OCI-LY7 (cell line): ENCODE data around the gene ATP6V0A1.

Experiments used
- EZH2phosphoT487 ChIP-seq: fragments of 200-600 bp; sonication (generic); IDR thresholded peaks from 2 replicates; pipeline ENCODE4 v1.6.1; 2018; ENCODE audit warnings: low read depth, borderline replicate concordance, mild to moderate bottlenecking, mixed run types, antibody characterized with exemption, low read length, moderate library complexity, mixed read lengths
- TF ChIP-seq, protein P1 (sequence below): fragments of 200-600 bp; sonication (generic); conservative IDR thresholded peaks from 2 replicates; pipeline ENCODE4 v1.5.1; 2014; ENCODE audit warnings: mild to moderate bottlenecking, antibody characterized with exemption, low read length, moderate library complexity, mixed read lengths

DNA sequence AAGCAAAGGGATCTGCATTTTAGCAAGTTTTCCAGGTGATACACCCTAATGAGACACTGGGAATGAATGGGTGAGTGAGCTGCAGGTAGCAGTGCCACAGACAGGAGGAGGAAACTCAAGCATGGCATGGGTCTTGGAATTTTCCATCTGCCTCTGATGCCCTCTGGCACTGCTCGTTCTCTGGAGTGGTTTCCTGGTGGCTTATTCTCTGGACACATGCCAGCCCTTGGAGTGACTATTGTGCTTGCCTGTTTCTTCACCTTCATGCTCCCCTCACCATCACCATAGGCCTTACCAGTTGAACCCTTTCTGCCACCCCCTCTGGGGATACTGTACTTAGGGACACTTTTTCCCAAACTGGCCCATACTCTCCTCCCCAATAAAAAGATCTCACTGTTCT is 104.9 kb downstream of the ATP6V0A1 start:
- TF ChIP-seq, protein P1, sequence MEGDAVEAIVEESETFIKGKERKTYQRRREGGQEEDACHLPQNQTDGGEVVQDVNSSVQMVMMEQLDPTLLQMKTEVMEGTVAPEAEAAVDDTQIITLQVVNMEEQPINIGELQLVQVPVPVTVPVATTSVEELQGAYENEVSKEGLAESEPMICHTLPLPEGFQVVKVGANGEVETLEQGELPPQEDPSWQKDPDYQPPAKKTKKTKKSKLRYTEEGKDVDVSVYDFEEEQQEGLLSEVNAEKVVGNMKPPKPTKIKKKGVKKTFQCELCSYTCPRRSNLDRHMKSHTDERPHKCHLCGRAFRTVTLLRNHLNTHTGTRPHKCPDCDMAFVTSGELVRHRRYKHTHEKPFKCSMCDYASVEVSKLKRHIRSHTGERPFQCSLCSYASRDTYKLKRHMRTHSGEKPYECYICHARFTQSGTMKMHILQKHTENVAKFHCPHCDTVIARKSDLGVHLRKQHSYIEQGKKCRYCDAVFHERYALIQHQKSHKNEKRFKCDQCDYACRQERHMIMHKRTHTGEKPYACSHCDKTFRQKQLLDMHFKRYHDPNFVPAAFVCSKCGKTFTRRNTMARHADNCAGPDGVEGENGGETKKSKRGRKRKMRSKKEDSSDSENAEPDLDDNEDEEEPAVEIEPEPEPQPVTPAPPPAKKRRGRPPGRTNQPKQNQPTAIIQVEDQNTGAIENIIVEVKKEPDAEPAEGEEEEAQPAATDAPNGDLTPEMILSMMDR: no peak
- no peak for TF ChIP-seq EZH2phosphoT487
